Motor neuron (in vitro differentiated cells): Measurements from ENCODE around the gene YKT6. TPM values are rescaled to one million over a fixed set of nuclear protein-coding genes. Genes with fewer than 3 reads are reported as not detected.

ENCODE experiments used
- ATAC-seq, 8 experiments: fragments of 200-7000 bp; cut with Tn5 transposase; replicated peaks in 6 of 8; 2 replicates each; pipeline ENCODE4 v1.8.0; 2021; ENCODE audit warnings: mild to moderate bottlenecking in 8 of 8, moderate library complexity in 8 of 8
- H3K27ac ChIP-seq, 2 donors: fragments of 250-450 bp; sonication (Bioruptor Pico); 2 replicates each; pipeline ENCODE4 v1.9.0; 2021; ENCODE audit warnings: antibody characterized with exemption in 2 of 2, mild to moderate bottlenecking in 2 of 2, moderate library complexity in 1 of 2
- H3K4me1 ChIP-seq, 2 donors: fragments of 250-450 bp; sonication (Bioruptor Pico); replicated peaks in 1 of 2; 2 replicates each; pipeline ENCODE4 v1.6.1; 2021; ENCODE audit warnings: antibody characterized with exemption in 2 of 2, mild to moderate bottlenecking in 2 of 2, moderate library complexity in 1 of 2
- H3K4me3 ChIP-seq, 5 donors: fragments of 250-450 bp; sonication (Bioruptor Pico); 2 replicates each; pipeline ENCODE4 v1.9.0; 2021; ENCODE audit warnings: antibody characterized with exemption in 5 of 5, mild to moderate bottlenecking in 5 of 5, moderate library complexity in 4 of 5
- WGBS, 10 experiments: fragments of 450-650 bp; shearing (Covaris generic); methylation state at CpG; one replicate each; pipeline ENCODE4 v1.0.0; 2022; 5-methylcytosine and 5-hydroxymethylcytosine counted together
- in situ Hi-C, 9 experiments: fragments of 400-800 bp; cut with MboI; loops; one replicate each; pipeline ENCODE4 v1.15.0; 2021; ENCODE audit warnings: low sequenced_read_pairs in 9 of 9, low pct_unique_long_range_greater_than_20kb in 2 of 9; ENCODE audit not compliant: unreplicated experiment in 9 of 9
- total RNA-seq, 8 experiments: library from RNA; unstranded; fragments of 300-600 nt; gene quantifications; 2 replicates each; pipeline versions ENCODE4 v1.2.3 to v1.2.4, GENCODE V29; 2022

Gene YKT6
- total RNA-seq, 8 experiments from 2014 or later, result 66.9 to 121 (median 96.7) TPM

DNA sequence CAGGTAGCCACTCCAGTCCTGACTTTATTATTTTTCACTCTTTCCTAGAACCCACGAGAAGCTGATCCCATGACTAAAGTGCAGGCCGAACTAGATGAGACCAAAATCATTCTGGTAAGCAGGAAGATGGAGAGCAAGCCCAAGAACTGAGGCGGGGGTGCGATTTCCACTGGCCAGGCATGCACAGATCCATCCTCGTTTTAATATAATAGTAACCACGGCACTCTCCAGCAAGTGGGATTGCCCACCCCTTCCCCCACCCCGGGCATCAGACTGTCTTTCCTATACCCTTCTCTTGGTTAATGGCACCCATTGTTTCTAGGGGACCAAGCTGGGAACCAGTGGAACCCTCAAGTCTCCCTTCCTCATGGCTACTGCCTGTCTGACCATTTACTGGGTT lies 7.3 kb downstream of the YKT6 start:
- WGBS, 10 experiments, result 90 to 100% (median 98%) methylated on average over 1 to 5 of the region's 7 CpGs; no CpG with 5 or more reads in 4 of the 10 experiments
- in situ Hi-C loops, result loop anchor here in 2 of 9 experiments (25.0 kb wide), 2 partner anchors 171 to 279 kb away; partner anchors contain the start of genes NUDCD3 (in 2 of the 2) and DBNL (in 1 of the 2)
- Histone ChIP-seq H3K27ac (no peak overlapping the region), H3K4me1 (peaks cover 0 to 2% of the 10 kb centered on the region in 2 donors), H3K4me3 (no peak overlapping the region)
- ATAC-seq, result no peak

DNA sequence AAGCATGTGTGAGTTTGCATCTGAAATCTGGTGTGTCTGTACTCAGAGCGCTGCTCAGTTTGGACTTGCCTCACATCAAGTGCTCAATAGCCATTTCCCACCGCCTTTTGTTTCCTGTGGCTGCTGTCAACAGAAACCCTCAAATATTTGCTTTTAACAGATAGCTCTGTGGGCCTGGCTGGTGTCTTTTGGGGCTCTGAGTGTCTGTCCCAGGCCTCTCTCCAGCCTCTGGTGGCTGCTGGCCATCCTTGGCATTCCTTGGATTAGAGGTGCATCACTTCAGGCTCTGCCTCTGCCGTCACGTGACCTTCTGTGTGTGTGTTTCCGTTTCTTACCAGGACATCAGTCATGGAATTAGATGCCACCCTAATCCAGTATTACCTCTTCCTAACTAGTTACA lies 9.3 kb downstream of the YKT6 start:
- no peak for ATAC-seq
- no peak overlapping the region for H3K27ac ChIP-seq
- WGBS, 10 experiments, result 72 to 100% (median 95%) methylated on average over 1 to 5 of the region's 5 CpGs; no CpG with 5 or more reads in 1 of the 10 experiments
- H3K4me1 ChIP-seq, result peaks cover 0 to 7% of the 10 kb centered on the region in 2 donors
- in situ Hi-C loops, result loop anchor here in 2 of 9 experiments (25.0 kb wide), 2 partner anchors 173 to 277 kb away; partner anchors contain the start of genes NUDCD3 (in 2 of the 2) and DBNL (in 1 of the 2)
- no peak overlapping the region for H3K4me3 ChIP-seq

DNA sequence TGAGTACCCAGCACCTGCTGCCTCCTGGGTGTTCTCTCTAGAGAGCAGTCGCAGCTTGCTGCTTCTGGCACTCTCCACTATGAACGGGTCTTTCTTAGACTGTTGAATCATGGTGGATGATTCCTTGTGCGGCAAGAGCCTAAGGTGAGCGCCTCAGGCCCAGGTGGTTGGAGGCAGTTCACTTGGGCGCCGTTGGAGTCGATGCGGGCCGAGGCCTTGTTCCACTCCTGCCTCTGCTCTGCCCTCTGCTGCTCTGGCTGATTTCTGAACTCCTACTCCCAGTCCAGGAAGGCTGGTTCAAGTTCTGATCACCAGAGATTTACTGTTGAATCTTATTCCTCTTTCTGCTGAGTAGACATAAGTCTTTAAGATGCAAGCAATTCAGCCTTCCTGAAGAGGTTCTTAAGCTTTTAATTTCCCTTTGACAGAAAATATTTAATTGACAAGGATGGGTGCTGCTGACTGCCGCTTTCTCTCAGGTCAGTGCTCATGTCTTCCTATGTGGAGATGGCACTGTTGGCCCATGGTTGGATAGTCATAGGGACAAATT lies 10.4 kb downstream of the YKT6 start:
- no peak for ATAC-seq
- H3K4me1 ChIP-seq, result peaks cover 0 to 7% of the 10 kb centered on the region in 2 donors
- 80 to 100% (median 99%) methylated on average over 1 to 6 of the region's 10 CpGs; no CpG with 5 or more reads in 4 of the 10 experiments for WGBS, 10 experiments
- no peak overlapping the region for H3K4me3 ChIP-seq
- H3K27ac ChIP-seq, result no peak overlapping the region
- in situ Hi-C loops, result loop anchor here in 2 of 9 experiments (25.0 kb wide), 2 partner anchors 174 to 276 kb away; partner anchors contain the start of genes NUDCD3 (in 2 of the 2) and DBNL (in 1 of the 2)

DNA sequence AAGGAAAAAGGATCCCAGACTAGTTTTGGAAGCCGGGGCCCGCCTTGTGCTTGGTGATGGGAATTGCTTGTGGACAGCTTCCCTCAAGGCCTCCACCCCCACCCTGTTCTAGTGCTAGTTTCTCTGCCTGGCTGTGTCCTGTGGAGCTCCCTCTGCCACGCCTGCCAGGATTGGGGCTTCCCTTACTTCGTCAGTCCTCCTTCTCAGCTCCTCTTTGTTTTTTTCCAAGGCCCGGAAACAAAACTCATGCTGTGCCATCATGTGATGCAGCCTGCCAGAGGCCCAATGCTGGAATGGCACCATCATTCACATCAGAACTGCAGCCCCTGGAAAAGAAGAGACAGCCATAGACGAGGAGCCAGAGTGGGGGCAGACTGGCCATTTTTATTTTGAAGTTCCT lies 11.2 kb downstream of the YKT6 start:
- peak in 5 of 8 experiments; percentile 4 to 62 (median 49) for ATAC-seq
- Histone ChIP-seq H3K4me1 (peaks cover 0 to 7% of the 10 kb centered on the region in 2 donors), H3K4me3 (no peak overlapping the region), H3K27ac (no peak overlapping the region)
- in situ Hi-C loops, result loop anchor here in 2 of 9 experiments (25.0 kb wide), 2 partner anchors 175 to 275 kb away; partner anchors contain the start of genes NUDCD3 (in 2 of the 2) and DBNL (in 1 of the 2)
- 39 to 87% (median 77%) methylated on average over 1 to 6 of the region's 6 CpGs; no CpG with 5 or more reads in 3 of the 10 experiments for WGBS, 10 experiments

DNA sequence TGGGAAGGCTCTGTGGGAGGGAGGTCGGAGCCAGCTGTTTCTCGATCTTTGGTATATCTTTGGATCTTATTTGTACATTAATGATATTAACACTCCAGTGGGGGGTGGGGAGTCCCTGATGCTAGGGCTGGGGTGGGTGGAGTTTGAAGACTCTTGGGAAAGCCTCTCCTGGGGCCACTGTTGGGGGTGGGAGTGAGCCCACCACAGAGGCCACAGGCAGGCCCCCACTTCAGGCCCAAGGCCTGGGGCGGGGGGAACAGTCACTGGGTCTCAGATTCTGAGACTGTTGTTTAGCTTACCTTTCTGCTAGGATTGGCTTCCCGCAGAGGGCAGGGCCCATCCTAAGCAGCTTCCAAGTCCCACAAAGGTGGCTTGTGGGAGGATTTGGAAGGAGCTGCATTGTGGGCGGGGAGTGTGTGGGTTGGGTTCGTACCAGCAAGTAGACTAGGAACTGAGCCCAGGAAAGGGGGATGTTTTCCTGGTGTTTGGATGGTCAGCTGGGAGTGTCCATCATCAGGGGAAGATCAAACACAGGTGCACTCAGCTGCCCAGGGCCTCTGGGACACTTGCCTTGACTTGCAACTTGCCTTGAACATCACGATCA lies 11.9 kb downstream of the YKT6 start:
- 52 to 100% (median 100%) methylated on average over 1 to 3 of the region's 7 CpGs; no CpG with 5 or more reads in 7 of the 10 experiments for WGBS, 10 experiments
- no peak for ATAC-seq
- H3K27ac ChIP-seq, result no peak overlapping the region
- H3K4me1 ChIP-seq, result peaks cover 0 to 8% of the 10 kb centered on the region in 2 donors
- no peak overlapping the region for H3K4me3 ChIP-seq
- in situ Hi-C loops, result loop anchor here in 2 of 9 experiments (25.0 kb wide), 2 partner anchors 175 to 275 kb away; partner anchors contain the start of genes NUDCD3 (in 2 of the 2) and DBNL (in 1 of the 2)

DNA sequence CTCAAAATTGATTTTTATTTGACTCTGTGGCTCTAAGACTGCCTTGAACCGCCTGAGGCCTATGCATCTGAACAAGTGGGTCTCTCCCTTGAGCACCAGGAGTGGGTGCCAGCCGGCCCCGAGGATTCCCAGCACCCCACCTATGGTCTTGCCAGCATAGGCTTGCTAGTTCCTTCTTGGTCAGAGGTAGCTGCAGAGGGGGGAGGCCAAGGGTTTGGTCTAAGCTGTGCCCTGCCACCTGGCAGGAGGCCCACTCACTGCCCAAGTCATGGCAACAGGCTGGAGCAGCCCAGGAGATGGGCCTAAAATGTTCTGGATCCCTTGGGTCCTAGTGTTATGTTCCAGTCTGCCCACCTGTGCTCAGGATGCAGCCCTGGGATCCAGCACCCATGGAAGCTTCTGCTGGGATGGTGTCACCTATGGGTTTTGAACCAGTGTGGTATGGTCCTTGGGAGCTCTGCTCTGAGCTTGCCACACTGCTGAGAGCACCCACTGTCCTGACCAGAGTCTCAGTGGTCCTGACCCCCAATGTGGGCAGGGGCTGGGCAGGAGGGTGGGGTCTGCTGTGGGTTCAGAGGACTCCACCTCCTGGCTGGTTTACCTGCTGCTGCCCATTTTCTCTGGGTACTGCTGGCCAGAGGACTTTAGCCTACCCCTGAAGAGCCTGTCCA lies 12.6 kb downstream of the YKT6 start:
- no peak for ATAC-seq
- in situ Hi-C loops, result loop anchor here in 2 of 9 experiments (25.0 kb wide), 2 partner anchors 176 to 274 kb away; partner anchors contain the start of genes NUDCD3 (in 2 of the 2) and DBNL (in 1 of the 2)
- WGBS, 10 experiments, result 73 to 100% (median 90%) methylated on average over 1 to 3 of the region's 3 CpGs; no CpG with 5 or more reads in 5 of the 10 experiments

DNA sequence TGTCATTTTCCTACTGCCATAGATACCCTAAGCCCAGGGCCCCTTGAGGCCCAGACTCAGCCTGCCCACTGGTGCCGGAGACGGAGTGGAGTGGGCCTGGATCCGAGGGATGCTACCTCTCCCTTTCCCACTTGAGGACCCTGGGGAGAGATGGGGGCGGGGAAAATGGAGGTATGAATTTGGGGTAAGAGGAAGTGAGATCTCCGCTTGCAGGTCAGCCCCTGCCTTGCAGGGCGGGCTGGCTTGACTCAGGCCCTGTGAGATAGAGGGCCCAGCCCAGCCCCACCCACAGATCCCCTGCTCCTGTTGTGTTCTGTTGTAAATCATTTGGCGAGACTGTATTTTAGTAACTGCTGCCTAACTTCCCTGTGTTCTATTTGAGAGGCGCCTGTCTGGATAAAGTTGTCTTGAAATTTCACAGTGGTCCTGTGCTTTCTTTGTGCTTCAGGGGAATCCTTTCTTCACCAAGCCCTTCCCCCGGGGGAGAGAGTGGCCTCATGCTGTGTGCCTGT lies 13.2 kb downstream of the YKT6 start:
- in situ Hi-C loops, result loop anchor here in 2 of 9 experiments (25.0 kb wide), 2 partner anchors 177 to 273 kb away; partner anchors contain the start of genes NUDCD3 (in 2 of the 2) and DBNL (in 1 of the 2)
- H3K4me3 ChIP-seq, result no peak overlapping the region

More for the DNA sequence above, 12.6 kb downstream of the YKT6 start:
- H3K4me1 ChIP-seq, result peaks cover 5 to 14% of the 10 kb centered on the region in 2 donors
- no peak overlapping the region for H3K4me3 ChIP-seq
- no peak overlapping the region for H3K27ac ChIP-seq

DNA sequence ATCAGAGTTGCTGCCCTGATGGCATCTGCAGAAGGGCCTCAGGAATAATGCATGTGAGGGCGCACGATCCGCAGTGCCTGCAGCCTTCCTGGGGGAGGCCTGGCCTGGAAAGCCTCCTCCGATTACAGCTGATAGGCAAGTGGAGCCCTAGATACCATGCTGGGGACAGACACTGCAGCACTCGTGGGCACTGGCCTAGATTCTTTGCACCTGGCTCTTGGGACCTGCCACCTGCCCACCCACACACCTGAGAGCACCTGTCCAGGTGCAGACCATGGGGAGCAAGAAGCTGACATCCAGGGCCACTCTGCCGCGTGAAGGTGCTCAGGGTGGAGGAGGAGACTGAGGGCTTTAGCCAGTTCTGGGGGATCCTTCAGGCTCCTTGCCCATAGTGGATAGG lies 14.8 kb downstream of the YKT6 start:
- 80 to 95% (median 93%) methylated on average over 1 to 3 of the region's 7 CpGs; no CpG with 5 or more reads in 6 of the 10 experiments for WGBS, 10 experiments
- H3K27ac ChIP-seq, result no peak overlapping the region
- peaks cover 11 to 22% of the 10 kb centered on the region in 2 donors for H3K4me1 ChIP-seq
- in situ Hi-C loops, result loop anchor here in 2 of 9 experiments (25.0 kb wide), 2 partner anchors 178 to 272 kb away; partner anchors contain the start of genes NUDCD3 (in 2 of the 2) and DBNL (in 1 of the 2)
- H3K4me3 ChIP-seq, result no peak overlapping the region
- ATAC-seq, result no peak

More for the DNA sequence above, 13.2 kb downstream of the YKT6 start:
- Histone ChIP-seq H3K4me1 (peaks cover 11 to 20% of the 10 kb centered on the region in 2 donors), H3K27ac (no peak overlapping the region)
- 0 to 80% (median 25%) methylated on average over 1 to 2 of the region's 9 CpGs; no CpG with 5 or more reads in 6 of the 10 experiments for WGBS, 10 experiments
- peak in 4 of 8 experiments; percentile 3 to 52 (median 17) for ATAC-seq

DNA sequence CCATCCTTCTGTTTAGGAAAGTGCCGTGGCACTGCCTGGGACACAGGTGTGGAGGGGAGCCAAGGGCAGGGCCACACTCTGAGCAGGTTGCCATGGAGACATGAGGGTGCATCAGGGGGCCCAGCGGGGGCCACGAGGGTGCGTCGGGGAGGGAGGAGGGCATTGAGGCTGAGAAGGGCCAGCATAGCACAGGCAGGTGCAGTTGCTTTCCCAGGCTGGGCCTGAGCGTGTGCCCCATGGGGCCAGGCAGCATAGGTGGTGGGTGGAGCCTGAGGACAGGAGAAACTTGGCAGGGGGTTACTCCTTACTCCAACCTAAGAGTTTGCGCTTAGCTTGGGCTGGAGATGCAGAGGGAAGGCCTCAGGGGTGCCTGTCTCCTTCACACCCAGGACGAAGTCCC lies 15.2 kb downstream of the YKT6 start:
- H3K4me3 ChIP-seq, result no peak overlapping the region
- in situ Hi-C loops, result loop anchor here in 2 of 9 experiments (25.0 kb wide), 2 partner anchors 179 to 271 kb away; partner anchors contain the start of genes NUDCD3 (in 2 of the 2) and DBNL (in 1 of the 2)
- no peak overlapping the region for H3K27ac ChIP-seq
- ATAC-seq, result peak in 2 of 8 experiments; percentile 3
- H3K4me1 ChIP-seq, result peaks cover 11 to 22% of the 10 kb centered on the region in 2 donors
- WGBS, 10 experiments, result 68 to 100% (median 80%) methylated on average over 1 to 3 of the region's 8 CpGs; no CpG with 5 or more reads in 7 of the 10 experiments

DNA sequence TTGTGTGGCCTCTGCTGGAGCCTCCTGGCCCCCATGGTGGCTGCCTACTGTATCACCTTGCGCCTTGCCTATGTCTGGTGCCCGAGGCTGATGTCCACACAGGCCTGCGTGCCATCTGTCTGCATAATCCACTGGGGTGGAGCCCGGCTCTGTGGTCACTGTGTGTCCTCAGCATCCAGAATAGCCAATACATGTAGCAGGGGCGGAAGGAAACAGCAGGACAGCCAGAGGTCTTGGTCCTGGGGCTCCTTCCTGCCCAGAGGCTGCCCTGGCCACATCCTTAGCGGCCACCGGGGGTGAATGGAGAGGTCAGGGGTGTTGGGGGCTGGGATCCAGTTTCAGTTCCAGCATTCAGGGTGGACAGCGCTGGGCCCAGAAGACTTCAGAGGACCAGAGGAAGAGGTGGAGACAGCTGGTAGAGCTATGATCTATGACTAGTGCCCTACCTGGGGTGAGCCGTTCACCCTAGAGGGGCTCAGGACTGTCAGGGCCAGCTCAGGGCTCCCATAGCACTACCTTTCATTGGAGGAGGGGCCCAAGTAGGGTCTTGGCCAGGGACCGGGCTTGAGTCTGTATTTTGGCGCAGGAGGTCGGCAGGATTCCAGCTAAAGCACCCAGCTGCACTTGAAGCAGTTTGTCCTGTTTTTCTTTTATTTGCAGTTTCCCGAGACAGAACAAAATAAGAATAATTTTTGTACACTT lies 15.9 kb downstream of the YKT6 start:
- Histone ChIP-seq H3K4me3 (no peak overlapping the region), H3K27ac (no peak overlapping the region), H3K4me1 (peaks cover 11 to 22% of the 10 kb centered on the region in 2 donors)
- in situ Hi-C loops, result loop anchor here in 2 of 9 experiments (25.0 kb wide), 2 partner anchors 179 to 271 kb away; partner anchors contain the start of genes NUDCD3 (in 2 of the 2) and DBNL (in 1 of the 2)
- 28 to 93% (median 84%) methylated on average over 3 to 6 of the region's 13 CpGs; no CpG with 5 or more reads in 4 of the 10 experiments for WGBS, 10 experiments
- peak in 3 of 8 experiments; percentile 31 to 62 (median 51) for ATAC-seq

DNA sequence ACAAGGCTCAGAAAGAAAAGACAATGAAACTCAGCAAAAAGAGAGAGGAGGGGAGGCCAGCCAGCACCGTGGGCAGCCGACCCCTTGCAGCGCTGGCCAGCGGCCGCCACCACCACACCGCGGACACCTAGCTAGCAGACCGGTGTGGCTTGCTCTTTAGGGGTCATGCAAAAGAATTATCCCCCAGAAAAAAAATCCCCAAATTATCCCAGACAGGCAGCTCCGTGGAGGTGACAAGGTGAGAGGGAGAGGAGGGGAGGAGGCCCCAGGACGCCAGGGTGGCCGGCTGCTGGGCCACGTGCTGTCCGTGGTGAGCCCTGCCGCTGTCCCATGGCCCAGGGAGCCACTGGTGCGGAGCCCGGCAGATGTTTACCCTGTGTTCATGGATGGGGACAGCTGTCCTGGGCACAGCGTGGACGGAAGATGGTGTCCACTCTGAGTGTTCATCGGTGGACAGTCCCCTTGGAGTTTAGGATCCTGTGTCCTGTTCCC lies 16.5 kb downstream of the YKT6 start:
- Histone ChIP-seq H3K4me3 (no peak overlapping the region), H3K4me1 (peaks cover 11 to 22% of the 10 kb centered on the region in 2 donors), H3K27ac (no peak overlapping the region)
- in situ Hi-C loops, result loop anchor here in 2 of 9 experiments (25.0 kb wide), 2 partner anchors 180 to 270 kb away; partner anchors contain the start of genes NUDCD3 (in 2 of the 2) and DBNL (in 1 of the 2)
- 40 to 100% (median 90%) methylated on average over 1 to 10 of the region's 19 CpGs; no CpG with 5 or more reads in 3 of the 10 experiments for WGBS, 10 experiments
- no peak for ATAC-seq
